GM23338 (cell line): ENCODE data around the gene ATAD5. TPM values are rescaled to one million over a fixed set of nuclear protein-coding genes. Genes with fewer than 3 reads are reported as not detected.
A peak's percentile ranks its signal among the peaks of the same experiment; 100 is the strongest.

Experiments
- ATAC-seq: fragments of 200-7000 bp; cut with Tn5 transposase; 3 replicates; pipeline ENCODE4 v1.9.1; 2020
- DNase-seq: peaks from one replicate; pipeline ENCODE4 v3.0.0-alpha.2; 2015; ENCODE audit warnings: low spot score
- H2AFZ ChIP-seq: fragments of 200-600 bp; sonication (generic); 2 replicates; pipeline ENCODE4 v1.8.0; 2016; ENCODE audit warnings: antibody characterized with exemption, mild to moderate bottlenecking, moderate library complexity
- H3F3A ChIP-seq: fragments of 200-600 bp; sonication (generic); replicated peaks from 2 replicates; pipeline ENCODE4 v1.8.0; 2017; ENCODE audit warnings: antibody characterized with exemption, mixed run types, low read depth
- H3K27ac ChIP-seq: fragments of 200-600 bp; sonication (generic); 2 replicates; pipeline ENCODE4 v1.6.1; 2016; ENCODE audit warnings: low read depth
- H3K27me3 ChIP-seq: fragments of 200-600 bp; sonication (generic); 2 replicates; pipeline ENCODE4 v1.8.0; 2016; ENCODE audit warnings: mild to moderate bottlenecking, mixed run types, moderate library complexity; ENCODE audit not compliant: insufficient read depth
- H3K36me3 ChIP-seq: fragments of 200-600 bp; sonication (generic); 2 replicates; pipeline ENCODE4 v1.8.0; 2016; ENCODE audit warnings: mild to moderate bottlenecking; ENCODE audit not compliant: insufficient read depth
- H3K4me1 ChIP-seq: fragments of 200-600 bp; sonication (generic); 2 replicates; pipeline ENCODE4 v1.8.0; 2016; ENCODE audit warnings: mild to moderate bottlenecking, moderate library complexity; ENCODE audit not compliant: insufficient read depth
- H3K4me2 ChIP-seq: fragments of 200-600 bp; sonication (generic); 2 replicates; pipeline ENCODE4 v1.7.1; 2017; ENCODE audit warnings: mixed run types
- H3K4me3 ChIP-seq: fragments of 200-600 bp; sonication (generic); 2 replicates; pipeline ENCODE4 v1.6.1; 2016; ENCODE audit warnings: mixed run types
- H3K79me2 ChIP-seq: fragments of 200-600 bp; sonication (generic); replicated peaks from 2 replicates; pipeline ENCODE4 v1.8.0; 2017; ENCODE audit warnings: mild to moderate bottlenecking; ENCODE audit not compliant: insufficient read depth
- H3K9me2 ChIP-seq: fragments of 200-600 bp; sonication (generic); 2 replicates; pipeline ENCODE4 v1.8.0; 2017; ENCODE audit not compliant: insufficient read depth
- H4K20me1 ChIP-seq: fragments of 200-600 bp; sonication (generic); replicated peaks from 2 replicates; pipeline ENCODE4 v1.8.0; 2017; ENCODE audit warnings: mild to moderate bottlenecking; ENCODE audit not compliant: insufficient read depth
- H3K27ac Mint-ChIP-seq: 2 replicates; pipeline ENCODE4 v1.8.0; 2020; ENCODE audit warnings: inconsistent platforms, mild to moderate bottlenecking, moderate library complexity, mixed read lengths
- H3K27me3 Mint-ChIP-seq: 3 replicates; pipeline ENCODE4 v1.8.0; 2022; ENCODE audit warnings: low read depth, mild to moderate bottlenecking, moderate library complexity, mixed read lengths, inconsistent platforms; ENCODE audit not compliant: insufficient read depth, poor library complexity
- H3K36me3 Mint-ChIP-seq: 3 replicates; pipeline ENCODE4 v1.8.0; 2021; ENCODE audit warnings: low read depth, mild to moderate bottlenecking, inconsistent platforms, moderate library complexity, mixed read lengths
- H3K4me1 Mint-ChIP-seq: 3 replicates; pipeline ENCODE4 v1.8.0; 2020; ENCODE audit warnings: mild to moderate bottlenecking, inconsistent platforms, mixed read lengths
- H3K4me3 Mint-ChIP-seq: 3 replicates; pipeline ENCODE4 v1.8.0; 2021; ENCODE audit warnings: moderate library complexity, mild to moderate bottlenecking, inconsistent platforms, mixed read lengths
- H3K9me3 Mint-ChIP-seq: 3 replicates; pipeline ENCODE4 v1.8.0; 2020; ENCODE audit warnings: moderate library complexity, mild to moderate bottlenecking, inconsistent platforms, mixed read lengths
- CREB1 ChIP-seq: fragments of 250-450 bp; sonication (Bioruptor Pico); IDR thresholded peaks from 2 replicates; pipeline ENCODE4 v1.5.0; 2020; ENCODE audit warnings: low read depth, mild to moderate bottlenecking, moderate library complexity
- EZH2 ChIP-seq: fragments of 200-600 bp; sonication (generic); IDR thresholded peaks from one replicate; pipeline ENCODE4 v1.8.0; 2017; ENCODE audit warnings: antibody characterized with exemption, mild to moderate bottlenecking, low read depth; ENCODE audit not compliant: unreplicated experiment
- EZH2phosphoT487 ChIP-seq: fragments of 200-600 bp; sonication (generic); IDR thresholded peaks from one replicate; pipeline ENCODE4 v1.8.1; 2018; ENCODE audit warnings: antibody characterized with exemption; ENCODE audit not compliant: unreplicated experiment
- JUNB ChIP-seq: IDR thresholded peaks from one replicate; pipeline ENCODE4 v1.6.1; 2016; ENCODE audit warnings: antibody characterized with exemption; ENCODE audit not compliant: unreplicated experiment
- NANOG ChIP-seq: IDR thresholded peaks from 2 replicates; pipeline ENCODE4 v1.6.1; 2016; ENCODE audit warnings: antibody characterized with exemption, borderline replicate concordance
- POLR2AphosphoS5 ChIP-seq: IDR thresholded peaks from 2 replicates; pipeline ENCODE4 v1.6.1; 2016; ENCODE audit warnings: antibody characterized with exemption, low read depth
- STAT1 ChIP-seq: IDR thresholded peaks from one replicate; pipeline ENCODE4 v1.6.1; 2016; ENCODE audit warnings: antibody characterized with exemption; ENCODE audit not compliant: unreplicated experiment
- ZNF114 ChIP-seq: fragments of 250-450 bp; sonication (Bioruptor Pico); IDR thresholded peaks from 2 replicates; pipeline ENCODE4 v1.5.0; 2020; ENCODE audit warnings: mild to moderate bottlenecking, moderate library complexity
- ZNF331 ChIP-seq: fragments of 250-450 bp; sonication (Bioruptor Pico); IDR thresholded peaks from 2 replicates; pipeline ENCODE4 v1.5.0; 2020; ENCODE audit warnings: low read depth, mild to moderate bottlenecking, moderate library complexity
- polyA plus RNA-seq: library from polyadenylated mRNA; unstranded; fragments of >200 nt; fragmentation: Nextera tagmentation; extraction: Ambion mirVana; gene quantifications from 2 replicates; pipeline ENCODE4 v1.2.1, GENCODE V29; 2016
- total RNA-seq: library from RNA; depleted of rRNA; stranded (reverse); fragments of >200 nt; shearing (Covaris generic); gene quantifications from 2 replicates; pipeline ENCODE4 v1.2.3, GENCODE V29; 2014
- TF ChIP-seq, protein P1 (sequence below): IDR thresholded peaks from one replicate; pipeline ENCODE4 v1.6.1; 2018; ENCODE audit warnings: antibody characterized with exemption; ENCODE audit not compliant: unreplicated experiment
- TF ChIP-seq, protein P2 (sequence below): IDR thresholded peaks from 2 replicates; pipeline ENCODE4 v1.6.1; 2016; ENCODE audit warnings: antibody characterized with exemption
- TF ChIP-seq, protein P3 (sequence below), 2 experiments: fragments of 200-600 bp in 1 of 2; sonication (generic) in 1 of 2; conservative IDR thresholded peaks; 2 replicates each; pipeline versions ENCODE4 v1.5.1 to v1.6.1; 2016 to 2017; ENCODE audit warnings: antibody characterized with exemption in 2 of 2, low read depth in 2 of 2, mild to moderate bottlenecking in 2 of 2, moderate library complexity in 1 of 2
- TF ChIP-seq, protein P4 (sequence below): fragments of 250-450 bp; sonication (Bioruptor Pico); IDR thresholded peaks from 2 replicates; pipeline ENCODE4 v1.5.0; 2020; ENCODE audit warnings: mild to moderate bottlenecking, moderate library complexity

ATAD5 gene
- total and polyA plus RNA-seq, 2 experiments from 2014 or later: 24.2 to 30.9 TPM

DNA sequence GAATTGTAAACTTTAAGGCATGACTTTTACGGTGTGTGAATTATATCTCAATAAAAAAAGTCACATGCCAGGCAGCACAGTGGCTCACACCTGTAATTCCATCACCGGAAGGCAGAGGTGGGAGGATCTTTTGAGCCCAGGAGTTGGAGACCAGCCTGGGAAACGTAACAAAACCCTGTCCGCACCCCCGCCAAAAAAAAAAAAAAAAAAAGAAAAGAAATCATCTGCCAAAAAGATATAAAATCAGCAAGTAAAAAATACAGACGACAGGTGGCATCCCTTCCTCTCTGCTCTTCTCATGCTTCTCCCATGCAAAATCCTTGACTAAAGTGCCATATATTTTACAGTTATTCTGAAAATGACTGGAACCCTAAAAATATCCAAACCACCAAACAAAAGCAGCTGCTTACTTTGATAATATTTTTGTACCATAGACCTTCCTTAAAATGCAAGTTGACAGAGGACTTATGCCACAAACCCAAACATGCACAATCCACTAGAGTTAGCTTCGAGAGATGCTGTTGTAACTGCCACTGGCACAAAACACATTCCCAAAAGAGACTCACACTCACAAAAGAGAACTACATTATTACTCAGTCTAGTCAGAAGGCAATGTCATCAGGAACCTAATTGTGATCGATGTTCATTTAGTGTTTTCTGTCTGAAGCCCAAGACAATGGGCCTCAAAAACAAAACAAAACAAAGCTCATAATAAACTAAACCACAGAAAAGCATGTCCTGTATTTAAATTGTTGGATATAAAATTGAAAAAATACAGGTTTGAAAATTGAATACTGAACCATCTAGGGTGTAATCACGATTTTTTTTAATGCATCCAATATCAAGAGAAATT, 9.7 kb upstream of the ATAD5 start:
- Histone ChIP-seq H3K4me2 (0 out of 2 replicates have a peak overlapping the region, but pooled peaks have one; percentile 99), H3K27me3 (no peaks in the 10 kb centered on the region), H3K36me3 (no peaks in the 10 kb centered on the region), H2AFZ (no peak overlapping the region), H3K4me3 (no peak overlapping the region), H3K4me1 (peaks cover 26% of the 10 kb centered on the region), H3F3A (peaks cover 8% of the 10 kb centered on the region), H3K9me2 (no peaks in the 10 kb centered on the region), H3K27ac (no peak overlapping the region), H4K20me1 (peaks cover 14% of the 10 kb centered on the region), H3K79me2 (peaks cover 71% of the 10 kb centered on the region)
- Mint-ChIP-seq H3K9me3 (no peaks in the 10 kb centered on the region), H3K4me1 (peaks cover 21% of the 10 kb centered on the region), H3K36me3 (peaks cover 9% of the 10 kb centered on the region; the same call in 2 of the 3 replicates), H3K27ac (no peak overlapping the region), H3K27me3 (peaks cover 6% of the 10 kb centered on the region), H3K4me3 (peak overlapping the region; percentile 38; the same call in 2 of the 3 replicates)
- ATAC-seq (no peak), DNase-seq (peak; percentile 23)
- TF ChIP-seq JUNB: no peak
- TF ChIP-seq EZH2: no peak
- TF ChIP-seq, protein P1, sequence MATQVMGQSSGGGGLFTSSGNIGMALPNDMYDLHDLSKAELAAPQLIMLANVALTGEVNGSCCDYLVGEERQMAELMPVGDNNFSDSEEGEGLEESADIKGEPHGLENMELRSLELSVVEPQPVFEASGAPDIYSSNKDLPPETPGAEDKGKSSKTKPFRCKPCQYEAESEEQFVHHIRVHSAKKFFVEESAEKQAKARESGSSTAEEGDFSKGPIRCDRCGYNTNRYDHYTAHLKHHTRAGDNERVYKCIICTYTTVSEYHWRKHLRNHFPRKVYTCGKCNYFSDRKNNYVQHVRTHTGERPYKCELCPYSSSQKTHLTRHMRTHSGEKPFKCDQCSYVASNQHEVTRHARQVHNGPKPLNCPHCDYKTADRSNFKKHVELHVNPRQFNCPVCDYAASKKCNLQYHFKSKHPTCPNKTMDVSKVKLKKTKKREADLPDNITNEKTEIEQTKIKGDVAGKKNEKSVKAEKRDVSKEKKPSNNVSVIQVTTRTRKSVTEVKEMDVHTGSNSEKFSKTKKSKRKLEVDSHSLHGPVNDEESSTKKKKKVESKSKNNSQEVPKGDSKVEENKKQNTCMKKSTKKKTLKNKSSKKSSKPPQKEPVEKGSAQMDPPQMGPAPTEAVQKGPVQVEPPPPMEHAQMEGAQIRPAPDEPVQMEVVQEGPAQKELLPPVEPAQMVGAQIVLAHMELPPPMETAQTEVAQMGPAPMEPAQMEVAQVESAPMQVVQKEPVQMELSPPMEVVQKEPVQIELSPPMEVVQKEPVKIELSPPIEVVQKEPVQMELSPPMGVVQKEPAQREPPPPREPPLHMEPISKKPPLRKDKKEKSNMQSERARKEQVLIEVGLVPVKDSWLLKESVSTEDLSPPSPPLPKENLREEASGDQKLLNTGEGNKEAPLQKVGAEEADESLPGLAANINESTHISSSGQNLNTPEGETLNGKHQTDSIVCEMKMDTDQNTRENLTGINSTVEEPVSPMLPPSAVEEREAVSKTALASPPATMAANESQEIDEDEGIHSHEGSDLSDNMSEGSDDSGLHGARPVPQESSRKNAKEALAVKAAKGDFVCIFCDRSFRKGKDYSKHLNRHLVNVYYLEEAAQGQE: no peak
- TF ChIP-seq, protein P2, sequence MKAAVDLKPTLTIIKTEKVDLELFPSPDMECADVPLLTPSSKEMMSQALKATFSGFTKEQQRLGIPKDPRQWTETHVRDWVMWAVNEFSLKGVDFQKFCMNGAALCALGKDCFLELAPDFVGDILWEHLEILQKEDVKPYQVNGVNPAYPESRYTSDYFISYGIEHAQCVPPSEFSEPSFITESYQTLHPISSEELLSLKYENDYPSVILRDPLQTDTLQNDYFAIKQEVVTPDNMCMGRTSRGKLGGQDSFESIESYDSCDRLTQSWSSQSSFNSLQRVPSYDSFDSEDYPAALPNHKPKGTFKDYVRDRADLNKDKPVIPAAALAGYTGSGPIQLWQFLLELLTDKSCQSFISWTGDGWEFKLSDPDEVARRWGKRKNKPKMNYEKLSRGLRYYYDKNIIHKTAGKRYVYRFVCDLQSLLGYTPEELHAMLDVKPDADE: no peak
- TF ChIP-seq POLR2AphosphoS5: no peak
- TF ChIP-seq NANOG: no peak
- TF ChIP-seq CREB1 (CRISPR knock-in tag): no peak
- no peak for TF ChIP-seq EZH2phosphoT487
- TF ChIP-seq, protein P3, sequence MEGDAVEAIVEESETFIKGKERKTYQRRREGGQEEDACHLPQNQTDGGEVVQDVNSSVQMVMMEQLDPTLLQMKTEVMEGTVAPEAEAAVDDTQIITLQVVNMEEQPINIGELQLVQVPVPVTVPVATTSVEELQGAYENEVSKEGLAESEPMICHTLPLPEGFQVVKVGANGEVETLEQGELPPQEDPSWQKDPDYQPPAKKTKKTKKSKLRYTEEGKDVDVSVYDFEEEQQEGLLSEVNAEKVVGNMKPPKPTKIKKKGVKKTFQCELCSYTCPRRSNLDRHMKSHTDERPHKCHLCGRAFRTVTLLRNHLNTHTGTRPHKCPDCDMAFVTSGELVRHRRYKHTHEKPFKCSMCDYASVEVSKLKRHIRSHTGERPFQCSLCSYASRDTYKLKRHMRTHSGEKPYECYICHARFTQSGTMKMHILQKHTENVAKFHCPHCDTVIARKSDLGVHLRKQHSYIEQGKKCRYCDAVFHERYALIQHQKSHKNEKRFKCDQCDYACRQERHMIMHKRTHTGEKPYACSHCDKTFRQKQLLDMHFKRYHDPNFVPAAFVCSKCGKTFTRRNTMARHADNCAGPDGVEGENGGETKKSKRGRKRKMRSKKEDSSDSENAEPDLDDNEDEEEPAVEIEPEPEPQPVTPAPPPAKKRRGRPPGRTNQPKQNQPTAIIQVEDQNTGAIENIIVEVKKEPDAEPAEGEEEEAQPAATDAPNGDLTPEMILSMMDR (conservative IDR thresholded peaks at IDR 0.05; ENCODE audit: low read depth in 2 of 2): no peak
- TF ChIP-seq ZNF114: no peak
- TF ChIP-seq ZNF331: no peak
- TF ChIP-seq STAT1: no peak
- TF ChIP-seq, protein P4, sequence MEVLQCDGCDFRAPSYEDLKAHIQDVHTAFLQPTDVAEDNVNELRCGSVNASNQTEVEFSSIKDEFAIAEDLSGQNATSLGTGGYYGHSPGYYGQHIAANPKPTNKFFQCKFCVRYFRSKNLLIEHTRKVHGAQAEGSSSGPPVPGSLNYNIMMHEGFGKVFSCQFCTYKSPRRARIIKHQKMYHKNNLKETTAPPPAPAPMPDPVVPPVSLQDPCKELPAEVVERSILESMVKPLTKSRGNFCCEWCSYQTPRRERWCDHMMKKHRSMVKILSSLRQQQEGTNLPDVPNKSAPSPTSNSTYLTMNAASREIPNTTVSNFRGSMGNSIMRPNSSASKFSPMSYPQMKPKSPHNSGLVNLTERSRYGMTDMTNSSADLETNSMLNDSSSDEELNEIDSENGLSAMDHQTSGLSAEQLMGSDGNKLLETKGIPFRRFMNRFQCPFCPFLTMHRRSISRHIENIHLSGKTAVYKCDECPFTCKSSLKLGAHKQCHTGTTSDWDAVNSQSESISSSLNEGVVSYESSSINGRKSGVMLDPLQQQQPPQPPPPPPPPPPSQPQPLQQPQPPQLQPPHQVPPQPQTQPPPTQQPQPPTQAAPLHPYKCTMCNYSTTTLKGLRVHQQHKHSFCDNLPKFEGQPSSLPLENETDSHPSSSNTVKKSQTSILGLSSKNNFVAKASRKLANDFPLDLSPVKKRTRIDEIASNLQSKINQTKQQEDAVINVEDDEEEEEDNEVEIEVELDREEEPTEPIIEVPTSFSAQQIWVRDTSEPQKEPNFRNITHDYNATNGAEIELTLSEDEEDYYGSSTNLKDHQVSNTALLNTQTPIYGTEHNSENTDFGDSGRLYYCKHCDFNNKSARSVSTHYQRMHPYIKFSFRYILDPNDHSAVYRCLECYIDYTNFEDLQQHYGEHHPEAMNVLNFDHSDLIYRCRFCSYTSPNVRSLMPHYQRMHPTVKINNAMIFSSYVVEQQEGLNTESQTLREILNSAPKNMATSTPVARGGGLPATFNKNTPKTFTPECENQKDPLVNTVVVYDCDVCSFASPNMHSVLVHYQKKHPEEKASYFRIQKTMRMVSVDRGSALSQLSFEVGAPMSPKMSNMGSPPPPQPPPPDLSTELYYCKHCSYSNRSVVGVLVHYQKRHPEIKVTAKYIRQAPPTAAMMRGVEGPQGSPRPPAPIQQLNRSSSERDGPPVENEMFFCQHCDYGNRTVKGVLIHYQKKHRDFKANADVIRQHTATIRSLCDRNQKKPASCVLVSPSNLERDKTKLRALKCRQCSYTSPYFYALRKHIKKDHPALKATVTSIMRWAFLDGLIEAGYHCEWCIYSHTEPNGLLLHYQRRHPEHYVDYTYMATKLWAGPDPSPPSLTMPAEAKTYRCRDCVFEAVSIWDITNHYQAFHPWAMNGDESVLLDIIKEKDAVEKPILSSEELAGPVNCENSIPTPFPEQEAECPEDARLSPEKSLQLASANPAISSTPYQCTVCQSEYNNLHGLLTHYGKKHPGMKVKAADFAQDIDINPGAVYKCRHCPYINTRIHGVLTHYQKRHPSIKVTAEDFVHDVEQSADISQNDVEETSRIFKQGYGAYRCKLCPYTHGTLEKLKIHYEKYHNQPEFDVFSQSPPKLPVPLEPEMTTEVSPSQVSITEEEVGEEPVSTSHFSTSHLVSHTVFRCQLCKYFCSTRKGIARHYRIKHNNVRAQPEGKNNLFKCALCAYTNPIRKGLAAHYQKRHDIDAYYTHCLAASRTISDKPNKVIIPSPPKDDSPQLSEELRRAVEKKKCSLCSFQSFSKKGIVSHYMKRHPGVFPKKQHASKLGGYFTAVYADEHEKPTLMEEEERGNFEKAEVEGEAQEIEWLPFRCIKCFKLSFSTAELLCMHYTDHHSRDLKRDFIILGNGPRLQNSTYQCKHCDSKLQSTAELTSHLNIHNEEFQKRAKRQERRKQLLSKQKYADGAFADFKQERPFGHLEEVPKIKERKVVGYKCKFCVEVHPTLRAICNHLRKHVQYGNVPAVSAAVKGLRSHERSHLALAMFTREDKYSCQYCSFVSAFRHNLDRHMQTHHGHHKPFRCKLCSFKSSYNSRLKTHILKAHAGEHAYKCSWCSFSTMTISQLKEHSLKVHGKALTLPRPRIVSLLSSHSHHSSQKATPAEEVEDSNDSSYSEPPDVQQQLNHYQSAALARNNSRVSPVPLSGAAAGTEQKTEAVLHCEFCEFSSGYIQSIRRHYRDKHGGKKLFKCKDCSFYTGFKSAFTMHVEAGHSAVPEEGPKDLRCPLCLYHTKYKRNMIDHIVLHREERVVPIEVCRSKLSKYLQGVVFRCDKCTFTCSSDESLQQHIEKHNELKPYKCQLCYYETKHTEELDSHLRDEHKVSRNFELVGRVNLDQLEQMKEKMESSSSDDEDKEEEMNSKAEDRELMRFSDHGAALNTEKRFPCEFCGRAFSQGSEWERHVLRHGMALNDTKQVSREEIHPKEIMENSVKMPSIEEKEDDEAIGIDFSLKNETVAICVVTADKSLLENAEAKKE (CRISPR knock-in tag): no peak
